ENCODE results near the gene HPGDS.

Gene HPGDS

DNA sequence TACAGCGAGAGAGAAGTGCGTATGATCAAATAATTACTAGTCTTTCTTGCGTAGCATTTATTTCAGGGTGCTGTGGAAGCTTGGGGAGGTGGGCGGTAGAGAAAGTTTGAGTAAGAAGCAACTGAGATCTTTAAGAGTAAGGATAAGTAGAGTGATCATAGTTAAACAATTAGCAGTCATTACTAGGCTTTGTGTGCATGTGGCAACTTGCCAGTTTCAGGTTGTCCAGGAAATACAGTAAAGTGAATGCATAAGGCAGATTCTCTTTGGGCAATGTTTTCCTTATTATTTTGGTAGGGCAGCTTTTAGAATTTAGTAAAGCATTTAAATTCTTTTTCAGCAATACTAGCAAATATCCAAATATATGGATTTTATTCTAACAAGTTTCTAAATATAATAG, 57.0 kb downstream of the HPGDS start:
- Mint-ChIP-seq H3K9me3 (no peaks in the 10 kb centered on the region), H3K36me3 (ENCODE audit: low read depth) (peaks cover 73% of the 10 kb centered on the region), H3K4me3 (no peak overlapping the region), H3K27me3 (ENCODE audit: low read depth) (no peaks in the 10 kb centered on the region), H3K27ac (peak overlapping the region in 1 of 3 experiments; percentile 3), H3K4me1 (no peaks in the 10 kb centered on the region)
- TF ChIP-seq, protein P1, sequence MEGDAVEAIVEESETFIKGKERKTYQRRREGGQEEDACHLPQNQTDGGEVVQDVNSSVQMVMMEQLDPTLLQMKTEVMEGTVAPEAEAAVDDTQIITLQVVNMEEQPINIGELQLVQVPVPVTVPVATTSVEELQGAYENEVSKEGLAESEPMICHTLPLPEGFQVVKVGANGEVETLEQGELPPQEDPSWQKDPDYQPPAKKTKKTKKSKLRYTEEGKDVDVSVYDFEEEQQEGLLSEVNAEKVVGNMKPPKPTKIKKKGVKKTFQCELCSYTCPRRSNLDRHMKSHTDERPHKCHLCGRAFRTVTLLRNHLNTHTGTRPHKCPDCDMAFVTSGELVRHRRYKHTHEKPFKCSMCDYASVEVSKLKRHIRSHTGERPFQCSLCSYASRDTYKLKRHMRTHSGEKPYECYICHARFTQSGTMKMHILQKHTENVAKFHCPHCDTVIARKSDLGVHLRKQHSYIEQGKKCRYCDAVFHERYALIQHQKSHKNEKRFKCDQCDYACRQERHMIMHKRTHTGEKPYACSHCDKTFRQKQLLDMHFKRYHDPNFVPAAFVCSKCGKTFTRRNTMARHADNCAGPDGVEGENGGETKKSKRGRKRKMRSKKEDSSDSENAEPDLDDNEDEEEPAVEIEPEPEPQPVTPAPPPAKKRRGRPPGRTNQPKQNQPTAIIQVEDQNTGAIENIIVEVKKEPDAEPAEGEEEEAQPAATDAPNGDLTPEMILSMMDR (IDR thresholded peaks at IDR 0.05; ENCODE audit: unreplicated experiment in 3 of 3), result no peak

DNA sequence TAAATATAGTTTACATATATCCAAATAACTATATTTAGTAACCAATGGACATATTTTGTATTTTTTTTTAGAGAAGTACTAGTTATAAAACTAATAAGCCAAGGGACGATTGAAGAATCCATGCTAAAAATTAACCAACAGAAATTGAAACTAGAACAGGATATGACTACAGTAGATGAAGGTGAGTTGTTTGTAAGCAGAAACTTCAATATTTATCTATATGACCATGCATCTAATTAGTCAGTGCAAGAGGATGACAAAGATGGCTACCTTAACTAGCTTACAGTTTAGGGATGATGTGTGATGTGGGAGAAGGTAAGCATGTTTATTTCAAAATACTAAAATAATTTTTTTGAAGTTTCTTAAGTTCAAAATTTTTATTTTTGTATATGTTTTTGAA, 57.7 kb downstream of the HPGDS start:
- Mint-ChIP-seq H3K9me3 (no peaks in the 10 kb centered on the region), H3K4me1 (no peaks in the 10 kb centered on the region), H3K36me3 (ENCODE audit: low read depth) (peaks cover 76% of the 10 kb centered on the region), H3K4me3 (no peak overlapping the region), H3K27me3 (ENCODE audit: low read depth) (no peaks in the 10 kb centered on the region), H3K27ac (no peak overlapping the region)
- TF ChIP-seq, protein P1 (IDR thresholded peaks at IDR 0.05; ENCODE audit: unreplicated experiment in 3 of 3), result no peak

DNA sequence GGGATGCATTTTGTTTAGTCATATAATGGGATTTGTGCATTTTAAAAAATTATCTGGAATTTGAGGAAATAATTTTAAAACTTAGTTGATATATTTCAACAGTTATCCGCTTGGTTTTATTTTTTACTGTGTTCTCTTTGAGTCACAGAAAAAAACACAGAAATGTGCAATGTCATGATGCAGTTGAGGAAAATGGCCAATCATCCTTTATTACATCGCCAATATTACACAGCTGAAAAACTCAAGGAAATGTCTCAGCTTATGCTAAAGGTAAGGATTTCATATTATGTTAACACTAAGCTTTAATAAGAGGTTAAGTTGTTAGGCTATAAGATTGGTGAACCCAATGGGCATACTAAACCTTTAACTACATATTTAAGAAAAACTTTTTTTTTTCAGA, 63.9 kb downstream of the HPGDS start:
- peaks cover 62% of the 10 kb centered on the region for H3K36me3 Mint-ChIP-seq (ENCODE audit: low read depth)
- H3K4me3 Mint-ChIP-seq, result no peak overlapping the region
- H3K27ac Mint-ChIP-seq, result no peak overlapping the region
- H3K27me3 Mint-ChIP-seq (ENCODE audit: low read depth), result no peaks in the 10 kb centered on the region
- H3K4me1 Mint-ChIP-seq, result no peaks in the 10 kb centered on the region
- TF ChIP-seq, protein P1 (IDR thresholded peaks at IDR 0.05; ENCODE audit: unreplicated experiment in 3 of 3), result no peak
- H3K9me3 Mint-ChIP-seq, result no peaks in the 10 kb centered on the region

DNA sequence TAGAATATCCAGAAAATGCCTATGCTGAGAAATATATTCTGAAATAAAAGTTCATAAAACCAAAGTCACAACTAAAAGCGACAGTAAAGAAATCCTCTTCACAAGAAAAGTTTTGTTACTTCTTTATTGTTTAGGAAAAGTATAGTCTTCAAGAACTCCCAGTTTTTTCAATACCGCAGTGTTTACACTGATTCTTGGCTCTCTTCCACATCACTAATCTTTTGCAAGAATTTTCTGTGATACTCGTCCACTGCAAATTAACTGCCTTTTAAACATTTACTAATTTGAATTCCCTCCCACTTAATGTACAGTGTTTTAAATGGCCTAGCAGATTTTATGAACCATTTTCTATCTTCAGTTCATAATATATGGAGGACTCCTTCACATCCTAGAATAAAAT, 65.1 kb downstream of the HPGDS start:
- H3K9me3 Mint-ChIP-seq, result no peaks in the 10 kb centered on the region
- H3K36me3 Mint-ChIP-seq (ENCODE audit: low read depth), result peaks cover 62% of the 10 kb centered on the region
- no peak overlapping the region for H3K27ac Mint-ChIP-seq
- TF ChIP-seq, protein P1 (IDR thresholded peaks at IDR 0.05; ENCODE audit: unreplicated experiment in 3 of 3), result no peak
- H3K27me3 Mint-ChIP-seq (ENCODE audit: low read depth), result no peaks in the 10 kb centered on the region
- no peaks in the 10 kb centered on the region for H3K4me1 Mint-ChIP-seq
- no peak overlapping the region for H3K4me3 Mint-ChIP-seq

DNA sequence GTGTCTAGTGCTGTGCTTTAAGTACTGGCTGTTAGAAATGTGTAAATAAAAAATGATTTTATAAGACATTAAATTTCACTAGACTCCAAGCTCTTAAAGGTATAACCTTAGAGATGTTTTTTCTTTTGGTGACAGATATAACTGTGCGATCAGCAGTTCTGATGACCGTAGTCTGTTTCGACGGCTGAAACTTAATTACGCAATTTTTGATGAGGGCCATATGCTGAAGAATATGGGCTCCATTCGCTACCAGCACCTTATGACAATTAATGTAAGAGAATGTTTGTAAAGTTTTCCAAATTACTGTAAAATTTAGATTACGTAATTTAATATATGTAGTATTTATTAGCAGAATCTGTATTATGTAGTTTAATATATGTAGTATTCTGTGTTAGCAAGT, 66.4 kb downstream of the HPGDS start:
- Mint-ChIP-seq H3K27me3 (ENCODE audit: low read depth) (no peaks in the 10 kb centered on the region), H3K27ac (no peak overlapping the region), H3K4me1 (no peaks in the 10 kb centered on the region), H3K4me3 (no peak overlapping the region), H3K9me3 (no peaks in the 10 kb centered on the region), H3K36me3 (ENCODE audit: low read depth) (peaks cover 62% of the 10 kb centered on the region)
- TF ChIP-seq, protein P1 (IDR thresholded peaks at IDR 0.05; ENCODE audit: unreplicated experiment in 3 of 3), result no peak

DNA sequence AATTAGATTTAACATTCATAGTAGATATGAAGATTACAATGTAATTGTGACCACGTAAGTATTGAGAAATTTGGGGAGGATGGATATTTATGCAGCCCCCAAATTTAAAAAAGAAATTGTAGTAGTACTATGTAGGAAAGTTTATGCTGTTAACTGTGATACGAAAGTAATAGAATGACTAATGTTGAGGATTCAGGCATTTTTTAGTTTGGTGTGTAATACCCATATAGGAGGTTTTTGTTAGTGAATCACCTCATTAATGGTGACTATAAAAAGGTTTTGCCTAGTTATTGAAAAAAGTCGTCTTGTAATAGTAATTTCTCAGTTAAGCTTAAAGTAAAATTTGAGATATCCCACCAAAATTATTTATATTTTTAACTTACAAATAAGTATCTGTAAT, 67.7 kb downstream of the HPGDS start:
- Mint-ChIP-seq H3K4me1 (no peaks in the 10 kb centered on the region), H3K27me3 (ENCODE audit: low read depth) (no peaks in the 10 kb centered on the region), H3K4me3 (no peak overlapping the region), H3K9me3 (no peaks in the 10 kb centered on the region), H3K27ac (no peak overlapping the region), H3K36me3 (ENCODE audit: low read depth) (peaks cover 58% of the 10 kb centered on the region)
- TF ChIP-seq, protein P1 (IDR thresholded peaks at IDR 0.05; ENCODE audit: unreplicated experiment in 3 of 3), result no peak
